Measurements from ENCODE around the gene CPEB4. TPM values are rescaled to one million over a fixed set of nuclear protein-coding genes. Genes with fewer than 3 reads are reported as not detected.

The CPEB4 gene
- total RNA-seq, 1 experiment from 2014 or later: 8.7 TPM

DNA sequence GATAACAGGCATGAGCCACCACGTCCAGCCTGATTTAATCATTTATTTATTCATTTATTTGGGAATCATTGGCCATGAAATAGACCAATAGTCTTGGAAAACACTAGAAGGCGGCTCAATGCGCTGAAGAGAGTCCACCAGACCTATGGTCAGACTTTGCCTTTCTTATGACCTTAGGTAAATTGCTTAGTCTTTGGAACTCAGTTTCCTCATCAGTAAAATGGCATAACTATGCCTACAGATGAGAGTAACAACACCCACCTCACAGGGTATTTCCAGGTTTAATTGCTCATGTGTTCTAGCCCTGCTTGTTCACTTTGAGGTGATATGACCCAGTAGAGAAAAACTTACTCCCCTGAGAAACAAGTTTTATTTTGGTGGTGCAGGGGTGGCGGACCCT, 38.2 kb upstream of the CPEB4 start:
- Histone ChIP-seq H4K5ac (ENCODE audit: insufficient read length, low read depth, low read length) (no peak overlapping the region), H3K18ac (ENCODE audit: insufficient read length, low read depth, low read length) (no peak overlapping the region), H3K23ac (ENCODE audit: insufficient read length, low read depth, low read length) (no peak overlapping the region), H3K23me2 (ENCODE audit: insufficient read length, low read depth, low read length, poor library complexity, severe bottlenecking) (no peaks in the 10 kb centered on the region), H3K4me2 (ENCODE audit: insufficient read depth, insufficient read length, low read length) (no peak overlapping the region), H3T11ph (ENCODE audit: low read length) (no peak overlapping the region), H3K27ac (ENCODE audit: insufficient read length, low read depth, low read length) (no peak overlapping the region), H2BK120ac (ENCODE audit: low read depth, low read length, poor library complexity, severe bottlenecking) (no peak overlapping the region), H2AFZ (ENCODE audit: low read length) (no peak overlapping the region), H2BK5ac (ENCODE audit: insufficient read length, low read length) (no peak overlapping the region), H4K8ac (replicated peaks; ENCODE audit: insufficient read length, low read depth, low read length) (no peak overlapping the region), H3K9ac (ENCODE audit: extremely low read depth, insufficient read length, low read length) (no peak overlapping the region), H3K4ac (ENCODE audit: low read depth, low read length) (no peak overlapping the region), H2BK15ac (ENCODE audit: low read depth, low read length) (no peak overlapping the region), H2AK5ac (ENCODE audit: insufficient read length, low read length) (no peak overlapping the region), H3K56ac (ENCODE audit: insufficient read length, low read depth, low read length) (no peak overlapping the region), H2BK12ac (ENCODE audit: insufficient read length, low read depth, low read length) (no peak overlapping the region), H2BK20ac (ENCODE audit: low read depth, low read length, poor library complexity, severe bottlenecking) (no peak overlapping the region), H3K79me2 (ENCODE audit: insufficient read depth, low read length) (no peaks in the 10 kb centered on the region), H3K9me3 (ENCODE audit: control insufficient read depth, low read depth, low read length) (no peaks in the 10 kb centered on the region), H4K20me1 (ENCODE audit: control insufficient read depth, insufficient read depth, insufficient read length) (no peaks in the 10 kb centered on the region), H3K14ac (ENCODE audit: insufficient read depth, low read length) (no peak overlapping the region), H3K79me1 (ENCODE audit: insufficient read depth, low read depth, low read length, poor library complexity, severe bottlenecking) (no peaks in the 10 kb centered on the region), H3K4me1 (ENCODE audit: insufficient read depth, low read length) (no peaks in the 10 kb centered on the region), H3K27me3 (ENCODE audit: insufficient read depth, low read length) (no peaks in the 10 kb centered on the region), H4K91ac (ENCODE audit: insufficient read length, low read depth, low read length) (no peak overlapping the region)
- H3K27ac Mint-ChIP-seq: no peak overlapping the region
- peaks cover 9 to 18% of the 10 kb centered on the region in 2 experiments; a peak in 4 of 5 replicates for H3K9me3 Mint-ChIP-seq
- no peak overlapping the region for H3K4me3 Mint-ChIP-seq
- DNase-seq: no peak
- no CpG with 5 or more reads among the region's 4 CpGs for WGBS (ENCODE audit: extremely low coverage, insufficient read length, low lambda C conversion rate)
- H3K36me3 Mint-ChIP-seq (ENCODE audit: insufficient read depth in 1 of 3, low read depth in 3 of 3): peaks cover 0 to 2% (median 0%) of the 10 kb centered on the region in 3 experiments; a peak in 1 of 7 replicates
- H3K4me1 Mint-ChIP-seq: peaks cover 0 to 6% of the 10 kb centered on the region in 2 experiments; a peak in 2 of 4 replicates
- no peak for TF ChIP-seq CTCF (conservative IDR thresholded peaks at IDR 0.05)
- peaks cover 7% of the 10 kb centered on the region for H3K27me3 Mint-ChIP-seq (ENCODE audit: low read depth)

Measured in H9 (cell line).